ENCODE measurements around the gene KLHDC7B.

Gene KLHDC7B

GRCh38 chr22:50579752-50580151 is 34.1 kb downstream of the KLHDC7B start:
- TF ChIP-seq CTCF (IDR thresholded peaks at IDR 0.05; ENCODE audit: low read depth, low read length) (no peak), MYC (IDR thresholded peaks at IDR 0.05; ENCODE audit: low read depth, low read length) (no peak), MAX (IDR thresholded peaks at IDR 0.05; ENCODE audit: low read depth, low read length) (no peak), POLR2A (IDR thresholded peaks at IDR 0.05; ENCODE audit: extremely low read depth, insufficient read length) (no peak)
- no peak for DNase-seq (ENCODE audit: low read depth)
- H3K4me3 ChIP-seq (ENCODE audit: low read depth, low read length): no peak overlapping the region

- DNase-seq (ENCODE audit: low read depth): peak; percentile 44
- H3K4me3 ChIP-seq (ENCODE audit: low read depth, low read length): peak overlapping the region; percentile 77
- TF ChIP-seq MYC (IDR thresholded peaks at IDR 0.05; ENCODE audit: low read depth, low read length) (no peak), MAX (IDR thresholded peaks at IDR 0.05; ENCODE audit: low read depth, low read length) (no peak), POLR2A (IDR thresholded peaks at IDR 0.05; ENCODE audit: extremely low read depth, insufficient read length) (no peak), CTCF (IDR thresholded peaks at IDR 0.05; ENCODE audit: low read depth, low read length) (no peak)
Measured at GRCh38 chr22:50581031-50581949, 35.6 kb downstream of the KLHDC7B start.

- DNase-seq (ENCODE audit: low read depth): peak; percentile 46
- peak overlapping the region; percentile 77 for H3K4me3 ChIP-seq (ENCODE audit: low read depth, low read length)
- no peak for TF ChIP-seq MYC (IDR thresholded peaks at IDR 0.05; ENCODE audit: low read depth, low read length)
- no peak for TF ChIP-seq MAX (IDR thresholded peaks at IDR 0.05; ENCODE audit: low read depth, low read length)
- no peak for TF ChIP-seq CTCF (IDR thresholded peaks at IDR 0.05; ENCODE audit: low read depth, low read length)
- no peak for TF ChIP-seq POLR2A (IDR thresholded peaks at IDR 0.05; ENCODE audit: extremely low read depth, insufficient read length)
Measured at GRCh38 chr22:50581950-50582492, 36.3 kb downstream of the KLHDC7B start.

GRCh38 chr22:50582493-50583293 is 37.0 kb downstream of the KLHDC7B start, which contains the start of gene CHKB:
CHKB (minus strand) TSS chr22:50582849; CDS start chr22:50582781, 68 bp downstream.
- no peak for TF ChIP-seq MAX (IDR thresholded peaks at IDR 0.05; ENCODE audit: low read depth, low read length)
- TF ChIP-seq POLR2A (IDR thresholded peaks at IDR 0.05; ENCODE audit: extremely low read depth, insufficient read length): peak; percentile 71
- no peak for TF ChIP-seq CTCF (IDR thresholded peaks at IDR 0.05; ENCODE audit: low read depth, low read length)
- peak; percentile 42; the same call in 1 of the 2 replicates for TF ChIP-seq MYC (IDR thresholded peaks at IDR 0.05; ENCODE audit: low read depth, low read length)
- DNase-seq (ENCODE audit: low read depth): peak; percentile 97

GRCh38 chr22:50583294-50583861 is 37.7 kb downstream of the KLHDC7B start:
- TF ChIP-seq POLR2A (IDR thresholded peaks at IDR 0.05; ENCODE audit: extremely low read depth, insufficient read length) (no peak), MAX (IDR thresholded peaks at IDR 0.05; ENCODE audit: low read depth, low read length) (no peak), MYC (IDR thresholded peaks at IDR 0.05; ENCODE audit: low read depth, low read length) (no peak), CTCF (IDR thresholded peaks at IDR 0.05; ENCODE audit: low read depth, low read length) (no peak)
- no peak for DNase-seq (ENCODE audit: low read depth)

More at GRCh38 chr22:50582493-50583293, 37.0 kb downstream of the KLHDC7B start, which contains the start of gene CHKB:
- H3K4me3 ChIP-seq (ENCODE audit: low read depth, low read length): peak within 1 kb of the TSS; percentile 83

More at GRCh38 chr22:50583294-50583861, 37.7 kb downstream of the KLHDC7B start:
- H3K4me3 ChIP-seq (ENCODE audit: low read depth, low read length): peak overlapping the region; percentile 83

All from NB4 (cell line).